GM12878 (cell line): ENCODE results near the gene DOK7. TPM values are rescaled to one million over a fixed set of nuclear protein-coding genes. Genes with fewer than 3 reads are reported as not detected.

Source experiments
- ATAC-seq: fragments of 200-7000 bp; cut with Tn5 transposase; 3 replicates; pipeline ENCODE4 v1.9.1; 2020; ENCODE audit warnings: mild to moderate bottlenecking, moderate library complexity
- BruUV-seq: library from RNA; stranded (reverse); fragments of 400-500 nt; replicated peaks from 2 replicates; lab custom pipeline; 2021; lab: Mats Ljungman, UMichigan
- CTCF ChIA-PET: fragments of 300-600 bp; sonication (Branson Sonifier 250); formaldehyde crosslinking; extraction: SDS; loops from one replicate; lab custom pipeline; 2021; ENCODE audit warnings: inconsistent platforms; lab: Yijun Ruan, JAX
- POLR2A ChIA-PET: fragments of 350-600 bp; formaldehyde crosslinking; extraction: SDS; loops from one replicate; lab custom pipeline; 2021; ENCODE audit warnings: inconsistent platforms; lab: Charles Lee
- RAD21 ChIA-PET: fragments of 300-600 bp; sonication (Branson Sonifier 250); formaldehyde crosslinking; loops from one replicate; lab custom pipeline; 2023; ENCODE audit warnings: antibody characterized with exemption; ENCODE audit not compliant: unreplicated experiment; lab: Charles Lee
- SMC1A ChIA-PET: fragments of 300-600 bp; sonication (Branson Sonifier 250); formaldehyde crosslinking; loops from one replicate; lab custom pipeline; 2023; ENCODE audit not compliant: unreplicated experiment, uncharacterized antibody; lab: Charles Lee
- DNase-seq: peaks from one replicate; pipeline ENCODE4 v3.0.0-alpha.2; 2011; ENCODE audit warnings: low read depth, low spot score
- FAIRE-seq: peaks from 3 replicates; lab custom pipeline; 2011; peaks lifted over from hg19 to GRCh38; lab: Jason Lieb, UNC
- H2AFZ ChIP-seq: 2 replicates; pipeline ENCODE4 v1.6.0; 2011; ENCODE audit warnings: low read depth, low read length, control low read depth; ENCODE audit not compliant: control insufficient read depth
- H3K27ac ChIP-seq: 2 replicates; pipeline ENCODE4 v1.5.1; 2011; ENCODE audit warnings: control low read depth; ENCODE audit not compliant: control insufficient read depth, insufficient read depth
- H3K27me3 ChIP-seq, 2 experiments: replicated peaks in 1 of 2; 2 replicates each; pipeline versions ENCODE4 v1.6.0 to v1.6.1; 2011; ENCODE audit warnings: low read length in 1 of 2; ENCODE audit not compliant: control insufficient read depth in 2 of 2, insufficient read depth in 2 of 2
- H3K36me3 ChIP-seq, 2 experiments: 2 replicates each; pipeline ENCODE4 v1.5.1; 2011; ENCODE audit warnings: low read length in 1 of 2; ENCODE audit not compliant: control insufficient read depth in 2 of 2, insufficient read depth in 2 of 2
- H3K4me1 ChIP-seq: 2 replicates; pipeline ENCODE4 v1.6.1; 2011; ENCODE audit warnings: mild to moderate bottlenecking, low read length, moderate library complexity, mixed read lengths; ENCODE audit not compliant: control insufficient read depth, insufficient read depth
- H3K4me2 ChIP-seq: 2 replicates; pipeline ENCODE4 v1.6.0; 2011; ENCODE audit warnings: control low read depth; ENCODE audit not compliant: control insufficient read depth, insufficient read depth
- H3K4me3 ChIP-seq: fragments of 200-600 bp; sonication (generic); 2 replicates; pipeline ENCODE4 v1.5.1; 2016
- H3K79me2 ChIP-seq: 2 replicates; pipeline ENCODE4 v1.6.0; 2011; ENCODE audit warnings: low read length; ENCODE audit not compliant: control insufficient read depth, insufficient read depth
- H3K9ac ChIP-seq: 2 replicates; pipeline ENCODE4 v1.8.0; 2011; ENCODE audit warnings: low read length, control low read depth, mixed read lengths; ENCODE audit not compliant: control insufficient read depth, insufficient read depth
- H3K9me3 ChIP-seq: replicated peaks from 3 replicates; pipeline ENCODE4 v1.5.1; 2011; ENCODE audit warnings: mild to moderate bottlenecking, low read length; ENCODE audit not compliant: control insufficient read depth, insufficient read depth
- H4K20me1 ChIP-seq: 2 replicates; pipeline ENCODE4 v1.6.0; 2011; ENCODE audit not compliant: control insufficient read depth, insufficient read depth
- JUNB ChIP-seq: IDR thresholded peaks from 2 replicates; pipeline ENCODE4 v1.6.1; 2016; ENCODE audit warnings: antibody characterized with exemption, mild to moderate bottlenecking
- MYC ChIP-seq: IDR thresholded peaks from 2 replicates; pipeline ENCODE4 v1.6.1; 2011; ENCODE audit warnings: mild to moderate bottlenecking, low read length, moderate library complexity, inconsistent platforms; ENCODE audit not compliant: insufficient read depth, insufficient replicate concordance, insufficient read length, severe bottlenecking
- WGBS: methylation state at CpG from one replicate; pipeline ENCODE4 v1.1.6; 2016; ENCODE audit warnings: low lambda C conversion rate; ENCODE audit not compliant: insufficient replicate concordance, insufficient coverage; ENCODE audit errors: missing lambda C conversion rate; 5-methylcytosine and 5-hydroxymethylcytosine counted together
- in situ Hi-C: fragments of 300-500 bp; cut with MboI; formaldehyde crosslinking; loops from 9 replicates; pipeline ENCODE4 v1.14.3; 2018; ENCODE audit warnings: mixed read lengths
- intact Hi-C: fragments of 100-400 bp; cut with micrococcal nuclease; formaldehyde crosslinking; loops from one replicate; pipeline ENCODE4 v1.14.2; 2022; ENCODE audit not compliant: unreplicated experiment
- polyA plus RNA-seq, 11 experiments: library from polyadenylated mRNA; depleted of rRNA in 4 of 11; unstranded in 6 of 11; stranded (reverse) in 5 of 11; fragments of >200 nt; fragmentation: Nextera tagmentation in 4 of 11; fragmentation: Illumina TruSeq in 1 of 11; extraction: Ambion mirVana in 4 of 11; extraction: Trizol in 1 of 11; gene quantifications; 1 replicate in 1 of 11; 2 replicates in 10 of 11; pipeline versions ENCODE4 v1.2.1 to v1.2.3, GENCODE V29; 2011 to 2016; ENCODE audit warnings: inconsistent platforms in 2 of 11, missing spikeins in 2 of 11, low read depth in 1 of 11
- total RNA-seq, 4 experiments: library from RNA; depleted of rRNA in 3 of 4; stranded (reverse); fragments of >200 nt in 3 of 4; fragmentation: Illumina TruSeq in 1 of 4; extraction: Trizol in 1 of 4; gene quantifications; 2 replicates each; pipeline versions ENCODE4 v1.2.1 to v1.2.3, GENCODE V29; 2013 to 2021
- TF ChIP-seq, protein P1 (sequence below): fragments of 450-650 bp; formaldehyde crosslinking; IDR thresholded peaks from 2 replicates; pipeline ENCODE4 v1.4.0; 2020; ENCODE audit warnings: mild to moderate bottlenecking, moderate library complexity

DOK7 gene
- total and polyA plus RNA-seq, 10 of the 15 experiments (the other 5 are each of a cell fraction or from before 2014, with no cell fraction given) = 0.04 to 0.46 (median 0.18) TPM; not detected in 4

DNA sequence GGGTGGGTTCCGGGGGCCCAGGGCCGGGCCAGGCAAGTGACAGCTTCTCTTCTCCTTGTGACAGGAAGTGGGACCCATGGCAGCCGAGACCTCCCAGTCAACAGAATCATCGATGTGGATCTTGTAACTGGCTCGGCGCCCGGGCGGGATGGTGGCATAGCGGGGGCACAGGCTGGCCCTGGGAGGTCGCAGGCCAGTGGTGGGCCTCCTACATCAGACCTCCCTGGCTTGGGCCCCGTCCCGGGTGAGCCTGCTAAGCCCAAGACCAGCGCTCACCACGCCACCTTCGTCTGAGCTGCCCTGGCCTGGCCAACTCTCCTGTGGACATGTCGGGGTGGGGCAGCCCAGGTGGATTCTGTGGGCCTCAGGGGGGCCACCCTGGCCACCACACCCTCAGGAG is 23.7 kb upstream of the DOK7 start:
- Histone ChIP-seq H3K36me3 (no peaks in the 10 kb centered on the region), H3K4me3 (no peak overlapping the region), H3K79me2 (no peaks in the 10 kb centered on the region), H3K9ac (no peak overlapping the region), H3K9me3 (no peaks in the 10 kb centered on the region), H4K20me1 (no peaks in the 10 kb centered on the region)
- intact Hi-C loops = no loop called here
- ATAC-seq = no peak
- 48% methylated on average over 10 of the region's 16 CpGs for WGBS
- DNase-seq = no peak
- ChIA-PET CTCF (interaction anchor here (7.0 kb wide), 1 partner anchor 94 kb away, joined by 81 read pairs; no protein-coding TSS in a partner anchor), SMC1A (interaction anchor here (5.8 kb wide), 1 partner anchor 94 kb away, joined by 35 read pairs; no protein-coding TSS in a partner anchor)
- no peak for FAIRE-seq
- TF ChIP-seq, protein P1, sequence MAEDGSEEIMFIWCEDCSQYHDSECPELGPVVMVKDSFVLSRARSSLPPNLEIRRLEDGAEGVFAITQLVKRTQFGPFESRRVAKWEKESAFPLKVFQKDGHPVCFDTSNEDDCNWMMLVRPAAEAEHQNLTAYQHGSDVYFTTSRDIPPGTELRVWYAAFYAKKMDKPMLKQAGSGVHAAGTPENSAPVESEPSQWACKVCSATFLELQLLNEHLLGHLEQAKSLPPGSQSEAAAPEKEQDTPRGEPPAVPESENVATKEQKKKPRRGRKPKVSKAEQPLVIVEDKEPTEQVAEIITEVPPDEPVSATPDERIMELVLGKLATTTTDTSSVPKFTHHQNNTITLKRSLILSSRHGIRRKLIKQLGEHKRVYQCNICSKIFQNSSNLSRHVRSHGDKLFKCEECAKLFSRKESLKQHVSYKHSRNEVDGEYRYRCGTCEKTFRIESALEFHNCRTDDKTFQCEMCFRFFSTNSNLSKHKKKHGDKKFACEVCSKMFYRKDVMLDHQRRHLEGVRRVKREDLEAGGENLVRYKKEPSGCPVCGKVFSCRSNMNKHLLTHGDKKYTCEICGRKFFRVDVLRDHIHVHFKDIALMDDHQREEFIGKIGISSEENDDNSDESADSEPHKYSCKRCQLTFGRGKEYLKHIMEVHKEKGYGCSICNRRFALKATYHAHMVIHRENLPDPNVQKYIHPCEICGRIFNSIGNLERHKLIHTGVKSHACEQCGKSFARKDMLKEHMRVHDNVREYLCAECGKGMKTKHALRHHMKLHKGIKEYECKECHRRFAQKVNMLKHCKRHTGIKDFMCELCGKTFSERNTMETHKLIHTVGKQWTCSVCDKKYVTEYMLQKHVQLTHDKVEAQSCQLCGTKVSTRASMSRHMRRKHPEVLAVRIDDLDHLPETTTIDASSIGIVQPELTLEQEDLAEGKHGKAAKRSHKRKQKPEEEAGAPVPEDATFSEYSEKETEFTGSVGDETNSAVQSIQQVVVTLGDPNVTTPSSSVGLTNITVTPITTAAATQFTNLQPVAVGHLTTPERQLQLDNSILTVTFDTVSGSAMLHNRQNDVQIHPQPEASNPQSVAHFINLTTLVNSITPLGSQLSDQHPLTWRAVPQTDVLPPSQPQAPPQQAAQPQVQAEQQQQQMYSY (CRISPR knock-in tag) = no peak
- no peak for TF ChIP-seq JUNB
- no peak for TF ChIP-seq MYC
- TF ChIP-seq, all 136 proteins: peak for 0
- H3K27me3 ChIP-seq = no peaks in the 10 kb centered on the region
- H2AFZ ChIP-seq = no peak overlapping the region
- BruUV-seq = no TSS peak
- H3K4me2 ChIP-seq = no peak overlapping the region
- no peaks in the 10 kb centered on the region for H3K4me1 ChIP-seq
- in situ Hi-C loops = no loop called here
- RAD21 ChIA-PET = interaction anchor here (0.9 to 1.4 kb wide), 2 partner anchors 13 to 85 kb away, joined by 3 read pairs; no protein-coding TSS in a partner anchor
- POLR2A ChIA-PET = no interaction called here
- H3K27ac ChIP-seq = no peak overlapping the region
